Prostate gland (tissue), 2 donors: ENCODE measurements around the gene CHST1. TPM values are rescaled to one million over a fixed set of nuclear protein-coding genes. Genes with fewer than 3 reads are reported as not detected.

ENCODE experiments used
- DNase-seq: peaks from one replicate; pipeline ENCODE4 v3.0.0-alpha.2; 2019; ENCODE audit warnings: low spot score
- H3K27ac ChIP-seq, 2 donors: fragments of 200-600 bp; sonication (generic); 2 replicates each; pipeline ENCODE4 v1.5.1; 2017 to 2019
- H3K27me3 ChIP-seq: fragments of 200-600 bp; sonication (generic); replicated peaks from 2 replicates; pipeline ENCODE4 v1.5.1; 2019; ENCODE audit not compliant: insufficient read depth
- H3K36me3 ChIP-seq, 2 donors: fragments of 200-600 bp; sonication (generic); 1 replicate in 1 of 2; 2 replicates in 1 of 2; pipeline versions ENCODE4 v1.5.1 to v1.8.1; 2017 to 2019
- H3K4me1 ChIP-seq: fragments of 200-600 bp; sonication (generic); replicated peaks from 2 replicates; pipeline ENCODE4 v1.5.1; 2019
- H3K4me3 ChIP-seq, 2 donors: fragments of 200-600 bp; sonication (generic); 2 replicates each; pipeline ENCODE4 v1.5.1; 2017 to 2019
- H3K9me3 ChIP-seq: fragments of 200-600 bp; sonication (generic); 2 replicates; pipeline ENCODE4 v1.5.1; 2017
- POLR2A ChIP-seq: fragments of 450-650 bp; IDR thresholded peaks from one replicate; pipeline ENCODE4 v1.6.1; 2016; ENCODE audit warnings: antibody characterized with exemption, mild to moderate bottlenecking
- POLR2AphosphoS5 ChIP-seq: sonication (generic); formaldehyde crosslinking; IDR thresholded peaks from one replicate; pipeline ENCODE4 v1.6.1; 2017; ENCODE audit warnings: antibody characterized with exemption
- WGBS: methylation state at CpG from one replicate; pipeline ENCODE4 v1.1.5; 2018; 5-methylcytosine and 5-hydroxymethylcytosine counted together
- intact Hi-C: fragments of 100-400 bp; cut with DNase I; formaldehyde crosslinking; loops from one replicate; pipeline ENCODE4 v1.14.2; 2022
- total RNA-seq, 2 donors: library from RNA; depleted of rRNA; stranded (reverse); fragments of >200 nt; gene quantifications; one replicate each; pipeline ENCODE4 v1.1.0, GENCODE V29; 2016
- TF ChIP-seq, protein P1 (sequence below), 4 experiments: fragments of 200-600 bp in 2 of 4; fragments of 450-650 bp in 2 of 4; sonication (generic) in 2 of 4; IDR thresholded peaks; 1 replicate in 3 of 4; 2 replicates in 1 of 4; pipeline ENCODE4 v1.5.1; 2016 to 2019; ENCODE audit warnings: antibody characterized with exemption in 4 of 4, mild to moderate bottlenecking in 2 of 4, moderate library complexity in 2 of 4

The CHST1 gene
- total RNA-seq, 2 donors from 2014 or later = 0.32 to 4.4 TPM

DNA sequence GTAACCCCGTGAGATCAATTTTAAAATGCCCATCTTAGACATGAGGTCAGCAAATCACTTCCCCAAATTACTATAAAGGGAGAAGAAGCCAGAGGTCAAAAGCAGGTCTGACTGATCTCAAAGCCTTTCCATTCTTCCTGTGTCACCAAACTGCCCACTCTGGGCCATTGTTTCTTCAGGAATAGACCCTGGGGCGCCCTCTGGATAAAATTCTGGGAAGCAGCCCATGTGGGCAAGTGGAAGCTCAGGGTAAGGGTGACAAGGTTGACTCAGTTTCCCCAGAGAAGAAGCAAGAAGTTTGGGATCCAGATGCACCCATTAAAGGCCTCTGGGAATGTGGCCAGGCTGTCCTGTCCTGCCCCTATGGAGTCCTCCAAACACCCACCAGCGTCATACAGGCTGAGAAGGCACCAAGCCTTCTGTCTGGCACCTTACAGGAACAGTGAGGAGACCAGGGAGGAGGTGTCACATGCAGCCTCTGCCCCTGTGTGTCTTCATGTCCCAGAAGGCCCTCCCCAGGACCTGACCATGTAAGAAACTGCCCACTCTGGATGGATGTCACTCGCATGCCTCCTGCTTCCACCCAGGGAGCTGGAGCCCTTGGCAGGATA is 50.1 kb downstream of the CHST1 start:
- TF ChIP-seq POLR2AphosphoS5 (no peak), POLR2A (no peak)
- TF ChIP-seq, protein P1, sequence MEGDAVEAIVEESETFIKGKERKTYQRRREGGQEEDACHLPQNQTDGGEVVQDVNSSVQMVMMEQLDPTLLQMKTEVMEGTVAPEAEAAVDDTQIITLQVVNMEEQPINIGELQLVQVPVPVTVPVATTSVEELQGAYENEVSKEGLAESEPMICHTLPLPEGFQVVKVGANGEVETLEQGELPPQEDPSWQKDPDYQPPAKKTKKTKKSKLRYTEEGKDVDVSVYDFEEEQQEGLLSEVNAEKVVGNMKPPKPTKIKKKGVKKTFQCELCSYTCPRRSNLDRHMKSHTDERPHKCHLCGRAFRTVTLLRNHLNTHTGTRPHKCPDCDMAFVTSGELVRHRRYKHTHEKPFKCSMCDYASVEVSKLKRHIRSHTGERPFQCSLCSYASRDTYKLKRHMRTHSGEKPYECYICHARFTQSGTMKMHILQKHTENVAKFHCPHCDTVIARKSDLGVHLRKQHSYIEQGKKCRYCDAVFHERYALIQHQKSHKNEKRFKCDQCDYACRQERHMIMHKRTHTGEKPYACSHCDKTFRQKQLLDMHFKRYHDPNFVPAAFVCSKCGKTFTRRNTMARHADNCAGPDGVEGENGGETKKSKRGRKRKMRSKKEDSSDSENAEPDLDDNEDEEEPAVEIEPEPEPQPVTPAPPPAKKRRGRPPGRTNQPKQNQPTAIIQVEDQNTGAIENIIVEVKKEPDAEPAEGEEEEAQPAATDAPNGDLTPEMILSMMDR (IDR thresholded peaks at IDR 0.05) = no peak
- intact Hi-C loops = no loop called here
- no peaks in the 10 kb centered on the region for H3K27me3 ChIP-seq
- H3K36me3 ChIP-seq = no peaks in the 10 kb centered on the region
- H3K27ac ChIP-seq = no peak overlapping the region
- DNase-seq = no peak
- no peaks in the 10 kb centered on the region for H3K4me1 ChIP-seq
- no peak overlapping the region for H3K4me3 ChIP-seq
- 75% methylated on average over 4 of the region's 4 CpGs for WGBS
- no peaks in the 10 kb centered on the region for H3K9me3 ChIP-seq

DNA sequence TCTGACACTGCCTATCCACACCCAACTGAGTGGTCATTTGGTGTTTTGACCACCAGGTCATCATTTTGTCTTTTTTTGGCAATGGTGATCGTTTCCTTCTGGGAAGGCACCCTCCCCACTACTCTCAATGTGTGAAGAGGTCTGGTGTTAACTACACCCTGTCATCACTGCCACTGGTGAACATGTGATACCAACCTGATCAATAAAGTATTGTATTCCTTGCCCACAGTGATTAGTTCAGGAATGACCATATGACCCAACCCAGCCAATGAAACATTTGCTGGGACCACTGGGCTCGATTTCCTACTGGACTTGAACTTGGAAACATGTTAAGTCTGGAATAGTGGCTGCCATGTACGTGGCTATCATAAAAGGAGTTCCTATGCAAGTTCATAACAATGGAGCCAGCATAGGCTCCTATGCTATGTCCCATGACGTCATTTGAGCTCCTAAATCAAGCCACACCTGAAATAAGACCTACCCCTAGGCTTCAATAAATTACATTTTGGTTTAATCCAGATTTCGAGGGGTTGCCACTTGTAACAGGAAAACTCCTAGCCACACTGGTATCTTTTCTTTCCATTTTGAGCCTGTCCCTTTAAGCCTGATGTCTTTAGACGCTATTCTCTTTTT is 51.1 kb downstream of the CHST1 start:
- Histone ChIP-seq H3K36me3 (no peaks in the 10 kb centered on the region), H3K27me3 (no peaks in the 10 kb centered on the region), H3K4me1 (no peaks in the 10 kb centered on the region), H3K9me3 (no peaks in the 10 kb centered on the region), H3K4me3 (no peak overlapping the region), H3K27ac (no peak overlapping the region)
- TF ChIP-seq POLR2AphosphoS5 = no peak
- no peak for TF ChIP-seq POLR2A
- TF ChIP-seq, protein P1 (IDR thresholded peaks at IDR 0.05) = no peak
- 67% methylated on average over 6 of the region's 6 CpGs for WGBS
- DNase-seq = no peak
- intact Hi-C loops = no loop called here

DNA sequence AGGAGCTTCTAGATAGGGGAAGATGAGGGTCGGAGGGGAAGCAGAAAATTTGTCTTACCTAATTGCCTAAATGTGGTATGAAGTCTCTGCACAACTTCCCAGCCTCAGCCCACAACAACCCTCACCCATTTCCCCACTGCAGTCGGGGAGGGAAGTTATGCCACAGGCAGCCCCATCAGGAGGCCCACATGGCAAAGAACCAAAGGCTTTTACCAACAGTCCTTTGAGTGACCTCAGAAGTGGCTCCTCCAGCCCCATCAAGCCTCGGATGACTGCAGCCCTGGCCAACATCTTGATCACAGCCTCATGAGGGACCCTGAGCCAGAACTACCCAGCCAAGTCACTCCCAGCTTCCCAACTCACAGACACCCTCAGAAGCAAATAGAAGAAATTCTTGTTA is 54.8 kb downstream of the CHST1 start:
- intact Hi-C loops = no loop called here
- TF ChIP-seq POLR2AphosphoS5 (no peak), POLR2A (no peak)
- TF ChIP-seq, protein P1 (IDR thresholded peaks at IDR 0.05) = no peak
- Histone ChIP-seq H3K9me3 (no peaks in the 10 kb centered on the region), H3K27ac (no peak overlapping the region), H3K36me3 (no peaks in the 10 kb centered on the region), H3K27me3 (no peaks in the 10 kb centered on the region), H3K4me1 (no peaks in the 10 kb centered on the region), H3K4me3 (no peak overlapping the region)
- WGBS = 69% methylated on average over 3 of the region's 3 CpGs
- DNase-seq = no peak

DNA sequence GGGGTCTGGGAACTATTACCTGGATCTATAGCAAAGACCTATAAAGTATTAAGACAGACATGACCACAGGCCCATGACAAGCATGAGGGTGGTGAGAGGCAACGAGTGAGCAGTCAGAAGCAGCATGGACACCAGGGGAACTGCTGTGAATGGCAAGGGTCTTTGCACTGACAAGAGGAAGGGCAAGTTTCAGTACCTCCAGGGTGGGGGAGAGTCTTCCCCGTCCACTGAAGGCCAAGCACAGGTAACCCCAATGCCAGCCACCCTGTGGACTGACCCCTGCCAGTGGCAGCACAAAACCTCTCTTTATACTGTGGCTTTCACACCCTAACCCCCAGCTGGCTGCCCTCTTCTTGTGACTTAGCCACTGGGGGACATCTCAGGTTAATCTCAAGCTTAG is 55.5 kb downstream of the CHST1 start:
- TF ChIP-seq POLR2A (no peak), POLR2AphosphoS5 (no peak)
- TF ChIP-seq, protein P1 (IDR thresholded peaks at IDR 0.05) = no peak
- H3K36me3 ChIP-seq = no peaks in the 10 kb centered on the region
- 32% methylated on average over 2 of the region's 2 CpGs for WGBS
- H3K27ac ChIP-seq = no peak overlapping the region
- H3K9me3 ChIP-seq = no peaks in the 10 kb centered on the region
- no peak overlapping the region for H3K4me3 ChIP-seq
- no peak for DNase-seq
- intact Hi-C loops = no loop called here
- H3K4me1 ChIP-seq = no peaks in the 10 kb centered on the region
- H3K27me3 ChIP-seq = no peaks in the 10 kb centered on the region

DNA sequence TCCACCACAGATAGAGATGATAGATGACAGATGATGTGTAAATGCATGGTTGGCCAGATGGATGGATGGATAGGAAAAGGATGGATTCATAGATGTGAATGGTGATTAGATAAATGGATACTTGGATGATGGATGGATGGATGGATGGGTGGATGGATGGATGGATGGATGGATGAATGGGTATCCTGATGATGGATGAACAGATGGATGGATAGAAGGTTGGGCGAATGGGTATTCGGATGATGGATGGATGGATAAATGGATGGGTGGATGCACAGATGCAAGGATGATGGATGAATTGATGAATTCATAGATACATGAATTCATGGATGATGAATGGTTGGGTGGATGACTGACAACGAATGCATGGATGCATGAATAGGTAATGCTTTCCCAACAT is 56.1 kb downstream of the CHST1 start:
- intact Hi-C loops = no loop called here
- Histone ChIP-seq H3K4me3 (no peak overlapping the region), H3K27me3 (no peaks in the 10 kb centered on the region), H3K27ac (no peak overlapping the region), H3K9me3 (no peaks in the 10 kb centered on the region), H3K36me3 (no peaks in the 10 kb centered on the region), H3K4me1 (no peaks in the 10 kb centered on the region)
- WGBS = 82% methylated on average over 3 of the region's 3 CpGs
- TF ChIP-seq POLR2A (no peak), POLR2AphosphoS5 (no peak)
- TF ChIP-seq, protein P1 (IDR thresholded peaks at IDR 0.05) = no peak
- no peak for DNase-seq
